CD4-positive, alpha-beta T cell (primary cell): ENCODE results near the gene RRP1. TPM values are rescaled to one million over a fixed set of nuclear protein-coding genes. Genes with fewer than 3 reads are reported as not detected.
A peak's percentile ranks its signal among the peaks of the same experiment; 100 is the strongest.

Experiments used
- ATAC-seq: fragments of 200-7000 bp; cut with Tn5 transposase; one replicate; pipeline ENCODE4 v1.10.0; 2022; ENCODE audit warnings: mild to moderate bottlenecking; ENCODE audit not compliant: poor library complexity
- CTCF ChIA-PET: fragments of 350-600 bp; sonication (Branson Sonifier 250); formaldehyde crosslinking; loops from one replicate; lab custom pipeline; 2021; ENCODE audit warnings: antibody characterized with exemption, inconsistent platforms; lab: Charles Lee
- POLR2A ChIA-PET: fragments of 350-600 bp; sonication (Branson Sonifier 250); formaldehyde crosslinking; loops from one replicate; lab custom pipeline; 2021; ENCODE audit warnings: antibody characterized with exemption, inconsistent platforms; lab: Charles Lee
- DNase-seq, 14 experiments: peaks; one replicate each; pipeline ENCODE4 v3.0.0-alpha.2; 2013 to 2020; ENCODE audit warnings: mixed read lengths in 2 of 14
- H3K27ac ChIP-seq, 2 donors: one replicate each; pipeline versions ENCODE4 v1.5.1 to v1.7.0; 2013; ENCODE audit warnings: low read length in 2 of 2, low read depth in 1 of 2, mild to moderate bottlenecking in 1 of 2
- H3K27me3 ChIP-seq, 2 experiments: 1 replicate in 1 of 2; 2 replicates in 1 of 2; pipeline versions ENCODE4 v1.6.1 to v1.7.0; 2013; ENCODE audit warnings: low read length in 2 of 2, control low read depth in 1 of 2, mild to moderate bottlenecking in 1 of 2, moderate library complexity in 1 of 2; ENCODE audit not compliant: insufficient read depth in 2 of 2, control insufficient read depth in 1 of 2
- H3K36me3 ChIP-seq: one replicate; pipeline ENCODE4 v1.6.1; 2013; ENCODE audit warnings: low read length, control low read depth; ENCODE audit not compliant: insufficient read depth
- H3K4me1 ChIP-seq: one replicate; pipeline ENCODE4 v1.6.1; 2013; ENCODE audit warnings: low read length, control low read depth; ENCODE audit not compliant: insufficient read depth
- H3K4me3 ChIP-seq: one replicate; pipeline ENCODE4 v1.5.1; 2013; ENCODE audit warnings: mild to moderate bottlenecking, low read length, moderate library complexity
- H3K9me3 ChIP-seq, 2 experiments: 1 replicate in 1 of 2; 2 replicates in 1 of 2; pipeline versions ENCODE4 v1.6.1 to v1.7.0; 2013; ENCODE audit warnings: low read length in 2 of 2, mild to moderate bottlenecking in 2 of 2, control low read depth in 1 of 2, moderate library complexity in 1 of 2; ENCODE audit not compliant: control insufficient read depth in 1 of 2, insufficient read depth in 1 of 2
- H3K27ac Mint-ChIP-seq: one replicate; pipeline ENCODE4 v1.8.0; 2020; ENCODE audit warnings: mixed read lengths
- H3K27me3 Mint-ChIP-seq: one replicate; pipeline ENCODE4 v1.8.0; 2021; ENCODE audit warnings: mixed read lengths
- H3K36me3 Mint-ChIP-seq: one replicate; pipeline ENCODE4 v1.8.0; 2021; ENCODE audit warnings: low read depth, mixed read lengths
- H3K4me1 Mint-ChIP-seq: one replicate; pipeline ENCODE4 v1.8.0; 2021; ENCODE audit warnings: low read depth, mixed read lengths
- H3K4me3 Mint-ChIP-seq: one replicate; pipeline ENCODE4 v1.8.0; 2020; ENCODE audit warnings: mild to moderate bottlenecking, mixed read lengths
- H3K9me3 Mint-ChIP-seq: one replicate; pipeline ENCODE4 v1.8.0; 2020; ENCODE audit warnings: mixed read lengths
- CTCF ChIP-seq: fragments of 200-600 bp; IDR thresholded peaks from one replicate; pipeline ENCODE4 v1.8.0; 2022; ENCODE audit warnings: antibody characterized with exemption, mild to moderate bottlenecking
- intact Hi-C, 2 experiments: fragments of 100-400 bp; cut with DNase I in 1 of 2; cut with micrococcal nuclease in 1 of 2; formaldehyde crosslinking; loops; one replicate each; pipeline versions ENCODE4 v1.15.1 to v1.9.0; 2023 to 2025; cut with DNase I, micrococcal nuclease
- total RNA-seq, 174 experiments: library from RNA in 2 of 174; stranded (reverse) in 2 of 174; gene quantifications; one replicate each; pipeline ENCODE4 v1.2.3 and lab custom pipeline; 2021 to 2026

RRP1 gene
- total RNA-seq, 2 experiments from 2014 or later: 27.7 to 29.0 TPM

- H3K27me3 ChIP-seq: no peaks in the 10 kb centered on the region
- no peak overlapping the region for H3K27ac ChIP-seq
- POLR2A ChIA-PET: no interaction called here
- no peak for TF ChIP-seq CTCF
- peaks cover 3% of the 10 kb centered on the region for H3K4me1 ChIP-seq
- peak overlapping the region; percentile 83 for H3K27ac Mint-ChIP-seq
- ATAC-seq (peak; percentile 48), DNase-seq (peak in 2 of 14 experiments; percentile 75 to 81)
- H3K36me3 ChIP-seq: peaks cover 36% of the 10 kb centered on the region
- peaks cover 12% of the 10 kb centered on the region for H3K4me1 Mint-ChIP-seq
- H3K27me3 Mint-ChIP-seq: no peaks in the 10 kb centered on the region
- peaks cover 36% of the 10 kb centered on the region for H3K36me3 Mint-ChIP-seq
- peaks cover 0 to 4% of the 10 kb centered on the region in 2 experiments for H3K9me3 ChIP-seq
- peak overlapping the region; percentile 65 for H3K4me3 Mint-ChIP-seq
- CTCF ChIA-PET: no interaction called here
- H3K9me3 Mint-ChIP-seq: no peaks in the 10 kb centered on the region
- H3K4me3 ChIP-seq: no peak overlapping the region
- intact Hi-C loops: loop anchor here in 1 of 2 experiments (10.0 kb wide), 1 partner anchor 56 kb away; no protein-coding TSS in a partner anchor
Measured at GRCh38 chr21:43740497-43741156, 48.8 kb upstream of the RRP1 start.

DNA sequence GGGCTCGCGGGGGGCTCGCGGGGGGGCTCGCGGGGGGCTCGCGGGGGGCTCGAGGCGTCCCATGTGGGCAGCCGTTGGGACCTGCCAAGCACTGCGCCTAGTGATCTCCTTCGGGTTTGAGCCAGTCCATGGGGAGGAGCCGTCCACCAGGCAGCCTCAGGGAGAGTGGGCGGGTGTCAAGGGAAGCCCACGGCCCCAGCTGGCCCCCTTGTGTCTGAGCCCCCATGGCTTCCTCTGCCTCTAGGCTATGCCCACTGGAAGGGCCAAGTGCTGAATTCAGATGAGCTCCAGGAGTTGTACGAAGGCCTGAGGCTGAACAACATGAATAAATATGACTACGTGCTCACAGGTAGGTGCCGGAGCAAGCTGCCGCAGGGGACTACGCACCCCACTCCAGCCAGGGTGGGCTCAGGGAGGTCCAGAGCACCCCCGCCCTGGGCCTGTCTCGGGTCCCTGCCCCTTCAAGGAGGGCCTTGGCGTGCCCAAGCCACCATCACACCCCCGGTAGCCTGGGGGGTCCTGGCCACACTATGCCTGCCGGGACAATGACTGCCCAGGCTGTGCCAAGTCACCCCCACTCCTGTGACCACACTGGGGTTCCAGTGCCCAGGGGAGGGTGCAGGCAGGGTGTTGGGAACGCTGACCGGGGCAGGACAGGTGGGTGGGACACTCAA lies 47.8 kb upstream of the RRP1 start:
- ATAC-seq: no peak
- Mint-ChIP-seq H3K27me3 (no peaks in the 10 kb centered on the region), H3K9me3 (no peaks in the 10 kb centered on the region), H3K4me3 (no peak overlapping the region), H3K4me1 (peaks cover 12% of the 10 kb centered on the region), H3K36me3 (peaks cover 37% of the 10 kb centered on the region), H3K27ac (no peak overlapping the region)
- H3K9me3 ChIP-seq: peaks cover 0 to 4% of the 10 kb centered on the region in 2 experiments
- ChIA-PET POLR2A (no interaction called here), CTCF (no interaction called here)
- H3K4me1 ChIP-seq: no peaks in the 10 kb centered on the region
- no peak overlapping the region for H3K4me3 ChIP-seq
- intact Hi-C loops: loop anchor here in 1 of 2 experiments (10.0 kb wide), 1 partner anchor 57 kb away; no protein-coding TSS in a partner anchor
- no peak for DNase-seq
- no peaks in the 10 kb centered on the region for H3K27me3 ChIP-seq
- no peak overlapping the region for H3K27ac ChIP-seq
- H3K36me3 ChIP-seq: peaks cover 44% of the 10 kb centered on the region
- TF ChIP-seq CTCF: no peak

- Mint-ChIP-seq H3K27me3 (no peaks in the 10 kb centered on the region), H3K4me3 (no peak overlapping the region), H3K9me3 (no peaks in the 10 kb centered on the region), H3K4me1 (peaks cover 12% of the 10 kb centered on the region), H3K27ac (no peak overlapping the region), H3K36me3 (peaks cover 44% of the 10 kb centered on the region)
- ChIA-PET POLR2A (no interaction called here), CTCF (no interaction called here)
- H3K36me3 ChIP-seq: peaks cover 60% of the 10 kb centered on the region
- no peaks in the 10 kb centered on the region for H3K4me1 ChIP-seq
- no peak for TF ChIP-seq CTCF
- no peak for ATAC-seq
- intact Hi-C loops: loop anchor here in 1 of 2 experiments (10.0 kb wide), 1 partner anchor 59 kb away; no protein-coding TSS in a partner anchor
- no peak overlapping the region for H3K27ac ChIP-seq
- H3K4me3 ChIP-seq: no peak overlapping the region
- H3K27me3 ChIP-seq: no peaks in the 10 kb centered on the region
- no peak for DNase-seq
- H3K9me3 ChIP-seq: peaks cover 0 to 4% of the 10 kb centered on the region in 2 experiments
Measured at GRCh38 chr21:43743947-43744346, 45.4 kb upstream of the RRP1 start.
